ENCODE results near the gene ZNF683.
A peak's percentile ranks its signal among the peaks of the same experiment; 100 is the strongest.

The ZNF683 gene

DNA sequence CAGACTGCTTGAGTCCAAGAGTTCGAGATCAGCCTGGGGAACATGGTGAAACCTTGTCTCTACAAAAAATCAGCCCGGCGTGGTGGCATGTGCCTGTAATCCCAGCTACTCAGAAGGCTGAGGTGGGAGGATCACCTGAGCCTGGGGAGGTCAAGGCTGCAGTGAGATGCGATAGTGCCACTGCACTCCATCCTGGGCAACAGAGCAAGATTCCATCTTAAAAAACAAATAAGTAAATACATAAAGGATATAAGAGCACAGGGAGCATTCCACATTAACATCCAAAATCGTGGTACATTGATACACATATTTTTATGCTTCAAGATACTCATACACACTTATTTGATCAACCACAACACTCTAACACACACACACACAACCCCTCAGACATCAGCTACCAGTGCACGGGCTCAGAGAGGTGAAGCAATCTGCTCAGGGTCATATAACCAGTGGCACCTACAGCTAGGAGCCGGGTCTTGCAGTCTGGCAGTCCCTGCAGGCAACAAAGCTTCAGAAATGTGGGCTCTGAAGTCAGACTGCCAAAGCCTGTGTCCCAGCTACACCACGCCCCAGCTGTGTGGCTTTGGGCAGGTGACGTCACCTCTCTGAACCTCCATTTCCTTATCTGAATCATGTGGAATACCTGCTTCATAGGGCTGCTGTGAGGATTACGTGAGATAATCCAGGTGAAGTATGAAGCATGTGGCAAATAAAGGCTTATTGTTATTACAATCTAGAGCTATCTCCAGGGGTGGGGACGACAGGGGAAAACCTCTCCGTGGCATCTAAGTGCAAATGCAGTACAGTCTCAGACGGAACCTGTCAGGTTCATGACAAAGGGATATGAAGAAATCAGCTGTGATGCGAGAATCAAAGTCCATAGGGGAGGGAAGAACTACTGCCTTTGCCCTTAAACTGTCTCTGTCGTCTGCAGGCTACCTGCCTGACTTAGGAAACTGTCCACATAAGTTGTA, 13.9 kb downstream of the ZNF683 start:
- DNase-seq (ENCODE audit: low read depth in 2 of 2): peak; percentile 50 to 69

DNA sequence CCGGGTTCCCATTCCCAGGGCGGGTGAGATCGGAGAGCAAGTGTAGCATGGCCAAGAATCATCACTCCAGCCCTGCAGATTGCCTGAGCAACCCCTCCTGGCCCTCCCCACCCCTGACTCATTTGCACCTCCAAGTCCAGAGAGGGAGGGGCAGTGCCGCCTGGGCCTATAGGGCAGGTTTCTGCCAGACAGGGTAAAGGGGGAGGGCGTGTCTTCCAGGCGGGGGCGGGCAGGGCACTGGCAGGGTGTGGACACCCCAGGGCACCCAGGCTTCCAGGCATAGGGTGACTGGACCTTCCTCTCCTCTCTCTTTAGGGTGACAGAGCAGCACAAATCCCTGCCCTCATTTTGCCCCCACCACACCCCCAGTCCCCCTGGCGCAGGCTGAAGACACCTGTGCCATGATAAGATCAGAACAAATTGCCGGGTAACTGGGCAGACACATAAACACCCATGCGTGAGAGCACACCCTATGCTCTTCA, 15.4 kb downstream of the ZNF683 start:
- DNase-seq (ENCODE audit: low read depth in 2 of 2): no peak

DNA sequence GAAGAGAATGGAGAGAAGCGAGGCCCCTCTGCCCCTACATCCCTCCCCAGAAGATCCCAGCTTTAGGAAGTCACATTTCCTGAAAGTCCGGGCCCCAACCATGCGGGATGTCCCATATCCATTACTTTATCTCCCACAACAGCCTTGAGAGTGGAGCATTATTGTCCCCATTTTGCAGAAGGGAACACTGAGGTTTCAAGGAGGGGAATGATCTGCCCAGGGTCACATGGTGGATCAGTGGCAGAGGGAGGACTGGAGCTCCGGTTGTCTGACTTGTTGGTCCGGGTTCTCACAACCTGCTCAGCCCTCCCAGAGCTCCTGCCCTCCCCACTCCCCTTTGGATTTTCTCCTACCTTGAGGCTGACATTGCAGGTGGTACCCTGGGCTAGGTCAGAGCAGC, 16.4 kb downstream of the ZNF683 start:
- DNase-seq (ENCODE audit: low read depth in 2 of 2): no peak

- DNase-seq (ENCODE audit: low read depth in 2 of 2): no peak
Observed at GRCh38 chr1:26354972-26355371, 17.6 kb downstream of the ZNF683 start.

DNA sequence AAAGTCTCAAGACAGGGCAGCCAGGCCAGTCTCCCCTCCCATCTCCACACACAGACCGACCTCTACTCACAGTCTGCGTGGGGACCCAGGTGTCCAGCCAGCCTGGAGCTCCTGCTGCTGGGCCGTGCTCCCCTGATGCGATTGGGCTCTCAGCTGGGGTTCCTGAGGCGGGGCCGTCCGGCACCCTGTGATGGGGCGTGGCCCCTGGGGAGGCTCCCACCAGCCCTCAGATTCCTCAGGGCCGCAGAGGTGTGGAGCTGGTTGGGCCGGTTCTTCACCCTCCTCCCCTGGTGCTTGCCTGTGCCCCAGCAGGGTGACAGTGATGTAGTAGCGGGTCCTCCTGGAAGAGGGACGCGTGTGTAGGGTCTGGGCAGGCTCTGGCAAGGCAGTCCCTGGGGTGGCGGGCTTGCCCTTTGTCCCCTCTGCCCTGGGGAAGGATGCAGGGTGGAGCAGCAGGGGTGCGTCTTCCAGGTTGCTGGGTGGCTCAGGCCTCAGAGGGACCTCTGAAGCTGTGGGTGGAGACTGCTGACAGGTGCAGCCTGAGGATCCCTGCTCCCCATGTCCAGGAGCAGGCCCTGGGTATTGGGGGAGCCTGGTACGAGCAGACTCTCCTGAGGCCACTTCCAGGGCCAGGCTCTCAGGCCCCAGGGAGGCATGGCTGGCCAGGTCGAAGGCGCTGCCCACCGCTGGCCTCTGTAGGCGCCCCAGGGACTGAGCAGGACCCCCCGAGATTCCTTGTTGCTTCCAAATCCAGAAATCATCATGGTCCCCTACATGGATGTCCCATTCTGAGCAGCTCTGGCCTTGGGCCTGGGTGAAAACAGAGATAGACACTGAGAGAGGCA, 18.4 kb downstream of the ZNF683 start, which contains the start of gene CRYBG2:
CRYBG2 (minus strand) TSS at position 155 of the 845 bp plus-strand sequence. CDS start 7,473 bp downstream, outside the sequence.
- no peak for DNase-seq (ENCODE audit: low read depth in 2 of 2)

GRCh38 chr1:26353210-26353859, 19.2 kb downstream of the ZNF683 start:
- no peak for DNase-seq (ENCODE audit: low read depth in 2 of 2)

- DNase-seq (ENCODE audit: low read depth in 2 of 2): no peak
Observed at GRCh38 chr1:26352338-26352679, 20.2 kb downstream of the ZNF683 start.

DNA sequence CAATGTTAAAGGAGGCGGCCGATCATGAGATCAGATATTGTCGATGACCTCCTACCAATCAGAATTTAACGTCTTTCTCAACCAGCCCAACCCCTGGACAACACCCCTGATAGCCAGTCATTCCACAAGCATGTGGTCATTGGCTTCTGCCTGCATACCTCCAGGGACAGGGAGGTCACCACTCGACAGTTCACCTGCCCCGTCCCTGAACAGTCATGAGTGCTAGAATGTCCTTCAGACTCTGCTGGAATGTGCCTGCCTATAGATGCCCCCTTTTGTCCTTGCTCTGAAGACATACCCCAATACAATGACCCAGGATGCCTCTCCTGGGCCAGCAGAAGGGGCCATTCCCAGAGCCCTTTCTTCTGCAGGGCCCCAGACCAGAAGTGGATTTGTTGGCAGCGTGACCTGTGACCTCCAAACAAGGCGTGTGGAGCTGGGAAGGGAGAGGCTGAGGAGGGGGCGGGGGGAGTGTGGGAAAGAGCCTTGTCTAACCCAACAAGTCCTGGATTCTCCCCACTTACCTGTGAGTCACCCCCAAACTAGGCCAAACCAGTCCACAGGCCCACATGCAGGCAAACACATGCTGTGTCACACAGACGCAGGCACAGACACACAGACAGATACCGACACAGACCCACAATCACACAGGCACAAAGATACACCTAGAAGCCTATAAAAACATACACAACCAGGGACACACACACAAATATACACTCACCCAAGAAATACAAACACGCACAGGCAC, 20.8 kb downstream of the ZNF683 start:
- DNase-seq (ENCODE audit: low read depth in 2 of 2): no peak

DNA sequence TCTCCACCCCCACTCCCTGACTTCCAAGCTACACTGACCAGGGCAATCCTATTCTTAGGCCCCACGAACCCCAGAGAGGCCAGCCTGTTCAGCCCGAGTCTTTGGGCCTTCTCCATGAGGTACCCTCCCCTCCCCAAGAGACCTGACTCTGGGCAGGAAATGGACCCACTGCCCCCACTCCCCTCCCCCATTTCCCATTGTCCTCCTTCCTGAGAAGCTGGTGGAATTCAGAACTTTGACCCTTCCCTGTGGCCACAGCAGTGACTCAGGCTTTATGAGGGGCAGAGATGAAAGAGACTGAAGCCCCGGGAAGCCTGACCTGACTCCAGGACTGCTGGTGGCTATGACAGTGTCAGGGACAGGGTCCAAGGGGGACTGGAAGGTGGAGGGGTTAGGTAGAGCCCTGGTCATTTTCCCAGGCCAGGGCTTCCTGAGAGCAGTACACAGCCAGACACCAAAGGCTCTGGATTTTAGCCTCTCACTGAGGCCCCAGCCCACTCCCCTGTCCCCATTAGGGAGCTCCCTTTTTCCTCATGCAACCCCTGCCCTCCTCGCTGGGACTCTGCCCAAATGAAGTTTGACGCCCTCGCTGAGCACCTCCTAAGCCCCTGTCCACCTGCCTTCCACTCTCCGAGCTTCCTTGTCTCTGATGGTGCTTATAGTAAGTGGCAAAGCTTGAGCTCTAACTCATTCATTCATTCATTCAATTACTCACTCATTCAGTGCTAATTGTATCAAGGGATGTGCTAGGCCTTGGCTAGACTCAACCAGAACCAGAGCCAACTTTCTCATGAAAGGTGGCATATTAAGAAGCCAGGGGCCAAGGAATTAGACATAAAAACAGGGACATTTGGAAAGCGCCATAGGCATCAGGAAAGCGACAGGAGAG, 21.6 kb downstream of the ZNF683 start:
- DNase-seq (ENCODE audit: low read depth in 2 of 2): no peak

- no peak for DNase-seq (ENCODE audit: low read depth in 2 of 2)
Observed at GRCh38 chr1:26350343-26350700, 22.2 kb downstream of the ZNF683 start.

- no peak for DNase-seq (ENCODE audit: low read depth in 2 of 2)
Observed at GRCh38 chr1:26349877-26350244, 22.7 kb downstream of the ZNF683 start.

DNA sequence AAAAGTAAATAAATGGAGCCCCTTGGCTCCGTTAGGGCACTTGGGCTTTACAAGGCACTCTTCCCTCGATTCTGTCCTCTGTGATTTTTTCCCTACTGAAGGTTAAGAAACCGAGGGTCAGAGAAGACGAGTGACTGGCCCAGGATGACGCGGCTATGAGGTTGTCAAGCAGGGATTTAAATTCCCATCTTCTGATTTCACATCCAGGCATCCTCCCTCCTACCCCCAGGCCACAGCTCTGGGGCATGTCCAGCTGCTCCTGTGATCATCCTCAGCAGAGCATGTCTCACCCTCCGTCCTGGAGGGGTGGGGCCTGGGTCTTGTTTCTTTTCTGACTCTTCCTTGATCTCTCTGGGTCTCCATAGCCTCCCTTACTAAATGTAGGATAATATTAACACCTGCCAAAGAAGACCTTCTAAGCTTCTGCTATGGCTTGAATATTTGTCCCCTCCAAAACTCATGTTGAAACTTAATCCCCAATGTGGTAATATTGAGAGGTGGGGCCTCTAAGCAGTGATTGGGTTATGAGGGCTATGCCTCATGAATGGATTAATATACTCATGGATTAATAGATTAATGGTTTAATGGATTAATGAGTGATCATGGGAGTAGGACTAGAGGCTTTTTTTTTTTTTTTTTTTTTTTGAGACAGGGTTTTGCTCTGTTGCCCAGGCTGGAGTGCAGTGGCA, 23.2 kb downstream of the ZNF683 start:
- DNase-seq (ENCODE audit: low read depth in 2 of 2): no peak

GRCh38 chr1:26346274-26347033, 26.1 kb downstream of the ZNF683 start:
- no peak for DNase-seq (ENCODE audit: low read depth in 2 of 2)

GRCh38 chr1:26345718-26346117, 26.8 kb downstream of the ZNF683 start:
- DNase-seq (ENCODE audit: low read depth in 2 of 2): no peak

- DNase-seq (ENCODE audit: low read depth in 2 of 2): no peak
Observed at GRCh38 chr1:26344147-26344920, 28.2 kb downstream of the ZNF683 start.

- no peak for DNase-seq (ENCODE audit: low read depth in 2 of 2)
Observed at GRCh38 chr1:26340047-26340481, 32.5 kb downstream of the ZNF683 start.

- no peak for DNase-seq (ENCODE audit: low read depth in 2 of 2)
Observed at GRCh38 chr1:26338670-26339069, 33.9 kb downstream of the ZNF683 start.

GRCh38 chr1:26337625-26338024, 34.9 kb downstream of the ZNF683 start:
- no peak for DNase-seq (ENCODE audit: low read depth in 2 of 2)

Measured in stimulated activated CD8-positive, alpha-beta memory T cell treated with anti-CD3 and anti-CD28 coated beads, Interleukin-15, amount 100 ng/mL, for 4 hours (primary cell).